ENCODE data around the gene KXD1. TPM values are rescaled to one million over a fixed set of nuclear protein-coding genes. Genes with fewer than 3 reads are reported as not detected.
"Not testable (repeated sequence)": the region's sequence is repeated elsewhere in the genome, so short reads cannot be mapped to it uniquely, and the experiment has no call there.

The KXD1 gene
- total RNA-seq, 4 donors from 2014 or later, result 30.3 to 113 (median 82.5) TPM

GRCh38 chr19:18596752-18597157 lies 39.1 kb downstream of the KXD1 start:
- Histone ChIP-seq H3K27me3 (peaks cover 2 to 9% of the 10 kb centered on the region in 2 donors), H3K4me1 (peaks cover 4 to 12% of the 10 kb centered on the region in 2 donors), H3K36me3 (no peaks in the 10 kb centered on the region), H3K4me3 (no peak overlapping the region), H3K27ac (no peak overlapping the region), H3K9me3 (no peaks in the 10 kb centered on the region)
- no peak for TF ChIP-seq POLR2A (IDR thresholded peaks at IDR 0.05)
- no peak for TF ChIP-seq CTCF (IDR thresholded peaks at IDR 0.05)
- intact Hi-C loops (cut with DNase I; ENCODE audit: low total_unique reads), result no loop called here
- peak; percentile 41 to 43 for DNase-seq

- no peaks in the 10 kb centered on the region for H3K36me3 ChIP-seq
- H3K4me3 ChIP-seq, result no peak overlapping the region
- H3K27me3 ChIP-seq, result peaks cover 2 to 9% of the 10 kb centered on the region in 2 donors
- TF ChIP-seq CTCF (IDR thresholded peaks at IDR 0.05), result no peak
- no peak for TF ChIP-seq POLR2A (IDR thresholded peaks at IDR 0.05)
- DNase-seq, result no peak
- intact Hi-C loops (cut with DNase I; ENCODE audit: low total_unique reads), result no loop called here
- H3K27ac ChIP-seq, result no peak overlapping the region
- peaks cover 4 to 12% of the 10 kb centered on the region in 2 donors for H3K4me1 ChIP-seq
- no peaks in the 10 kb centered on the region for H3K9me3 ChIP-seq
These were observed 40.4 kb downstream of the KXD1 start for GRCh38 chr19:18597809-18598660.

- Histone ChIP-seq H3K9me3 (no peaks in the 10 kb centered on the region), H3K27ac (no peak overlapping the region), H3K36me3 (no peaks in the 10 kb centered on the region), H3K4me1 (peaks cover 4 to 17% of the 10 kb centered on the region in 2 donors), H3K4me3 (no peak overlapping the region), H3K27me3 (peaks cover 9% of the 10 kb centered on the region in 2 donors)
- TF ChIP-seq POLR2A (IDR thresholded peaks at IDR 0.05), result no peak
- no peak for TF ChIP-seq CTCF (IDR thresholded peaks at IDR 0.05)
- intact Hi-C loops (cut with DNase I; ENCODE audit: low total_unique reads), result no loop called here
- DNase-seq, result no peak
These were observed 41.8 kb downstream of the KXD1 start for GRCh38 chr19:18599485-18599884.

- H3K9me3 ChIP-seq; intact Hi-C loops (cut with DNase I; ENCODE audit: low total_unique reads); H3K27ac ChIP-seq; H3K36me3 ChIP-seq; H3K4me1 ChIP-seq; H3K4me3 ChIP-seq; DNase-seq: not testable (repeated sequence)
- H3K27me3 ChIP-seq, result peaks cover 9 to 21% of the 10 kb centered on the region in 2 donors
These were observed 43.2 kb downstream of the KXD1 start for GRCh38 chr19:18600692-18601397.

GRCh38 chr19:18601875-18602274 lies 44.2 kb downstream of the KXD1 start:
- Histone ChIP-seq H3K27ac (no peak overlapping the region), H3K27me3 (peaks cover 9 to 26% of the 10 kb centered on the region in 2 donors), H3K36me3 (no peaks in the 10 kb centered on the region), H3K9me3 (no peaks in the 10 kb centered on the region), H3K4me1 (peaks cover 0 to 8% of the 10 kb centered on the region in 2 donors), H3K4me3 (no peak overlapping the region)
- TF ChIP-seq CTCF (IDR thresholded peaks at IDR 0.05) (no peak), POLR2A (IDR thresholded peaks at IDR 0.05) (no peak)
- no peak for DNase-seq
- intact Hi-C loops (cut with DNase I; ENCODE audit: low total_unique reads), result no loop called here

Data from uterus (tissue), 4 donors.